Measurements from ENCODE around the gene TGFBI. TPM values are rescaled to one million over a fixed set of nuclear protein-coding genes. Genes with fewer than 3 reads are reported as not detected.

The TGFBI gene
- total and polyA plus RNA-seq, 8 donors = 3.7 to 50.1 (median 14.3) TPM

GRCh38 chr5:136006164-136006563 lies 22.6 kb upstream of the TGFBI start:
- Histone ChIP-seq H3K27me3 (no peaks in the 10 kb centered on the region), H3K27ac (no peak overlapping the region), H3K9me3 (no peaks in the 10 kb centered on the region), H3K36me3 (no peaks in the 10 kb centered on the region), H3K4me1 (no peaks in the 10 kb centered on the region), H3K4me3 (no peak overlapping the region)
- no peak for ATAC-seq
- DNase-seq = no peak
- intact Hi-C loops (cut with DNase I) = no loop called here
- WGBS, 2 donors = 65 to 69% methylated on average over 11 of the region's 11 CpGs
- no peak for FAIRE-seq
- no peak for TF ChIP-seq CTCF (IDR thresholded peaks at IDR 0.05)

DNA sequence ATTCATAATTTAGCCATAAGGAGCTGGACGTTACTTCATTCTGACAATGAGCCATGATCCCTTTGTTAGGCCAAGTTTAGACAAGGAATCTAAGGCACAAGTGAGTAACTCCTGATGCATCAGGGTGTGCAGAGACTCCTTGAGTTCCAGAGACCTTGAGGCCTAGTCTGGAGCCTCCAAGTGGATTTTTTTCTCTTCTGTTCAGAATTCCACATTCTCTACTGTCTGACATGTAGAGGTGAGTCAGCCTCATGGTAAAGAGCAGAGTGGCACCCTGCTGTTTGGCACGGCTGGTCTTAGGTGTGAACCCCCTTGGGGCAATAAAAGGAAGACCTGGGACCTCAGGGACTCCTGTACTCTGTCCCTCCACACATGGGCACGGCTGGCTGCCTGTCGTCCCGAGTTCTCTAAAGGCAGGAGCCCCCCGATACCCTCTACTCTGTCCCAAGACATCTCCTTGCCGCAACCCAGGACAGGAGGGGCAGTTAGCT lies 22.0 kb upstream of the TGFBI start:
- Histone ChIP-seq H3K27ac (no peak overlapping the region), H3K27me3 (no peaks in the 10 kb centered on the region), H3K9me3 (no peaks in the 10 kb centered on the region), H3K36me3 (no peaks in the 10 kb centered on the region), H3K4me3 (no peak overlapping the region), H3K4me1 (peaks cover 0 to 3% (median 0%) of the 10 kb centered on the region in 3 donors)
- no peak for DNase-seq
- no peak for TF ChIP-seq CTCF (IDR thresholded peaks at IDR 0.05)
- intact Hi-C loops (cut with DNase I) = no loop called here
- FAIRE-seq = no peak
- 82 to 88% methylated on average over 7 of the region's 7 CpGs for WGBS, 2 donors
- no peak for ATAC-seq

DNA sequence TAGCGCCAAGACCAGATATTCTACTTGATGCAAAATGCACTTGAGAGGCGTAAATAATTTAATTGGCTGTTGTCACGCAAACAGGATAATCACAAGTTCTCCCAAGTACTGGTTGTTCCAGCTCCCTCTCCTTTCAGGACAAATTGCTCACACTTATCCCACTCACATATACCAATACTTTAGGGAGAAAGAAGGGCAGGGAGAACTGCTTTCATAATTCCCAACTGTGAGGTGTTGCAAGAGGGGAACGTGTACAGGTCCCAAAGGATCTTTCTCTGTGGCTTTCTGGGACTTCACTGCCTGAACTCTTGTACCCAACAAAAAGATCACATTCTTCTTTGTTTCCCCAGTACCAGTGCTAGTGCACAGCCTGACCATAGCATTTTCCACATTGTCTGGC lies 21.5 kb upstream of the TGFBI start:
- WGBS, 2 donors = 73 to 95% methylated on average over 4 of the region's 4 CpGs
- DNase-seq = no peak

DNA sequence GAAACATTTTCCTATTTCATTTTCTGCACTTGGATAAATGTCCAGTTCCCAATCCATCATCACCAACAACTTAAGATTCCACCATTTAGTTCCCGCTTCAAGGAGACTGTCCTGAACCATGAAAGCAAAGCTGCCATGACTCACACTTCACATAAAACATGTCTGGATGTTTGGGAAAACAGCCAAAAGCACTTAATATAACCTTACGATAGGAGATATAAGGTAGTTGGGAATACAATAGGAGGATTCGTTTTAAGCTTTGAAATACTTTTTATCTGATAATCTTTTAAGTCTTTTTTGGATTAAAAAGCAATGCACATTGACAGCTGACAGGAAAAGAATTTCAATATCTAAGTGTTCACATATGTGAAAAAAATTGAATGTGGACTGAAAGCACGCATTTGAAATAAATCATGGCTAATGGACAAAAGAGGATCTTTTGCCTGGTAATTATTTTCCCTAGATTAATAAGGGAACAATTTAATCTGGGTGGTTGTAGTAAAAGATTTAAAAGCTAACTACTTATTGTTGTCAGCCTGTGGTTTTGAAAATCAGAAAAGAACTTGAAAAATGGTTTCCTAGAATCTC lies 17.3 kb upstream of the TGFBI start:
- 38 to 51% methylated on average over 4 of the region's 4 CpGs for WGBS, 2 donors
- ATAC-seq (peak in 2 of 4 donors; percentile 46 to 47), FAIRE-seq (no peak), DNase-seq (no peak)
- Histone ChIP-seq H3K27me3 (no peaks in the 10 kb centered on the region), H3K27ac (peak overlapping the region in 2 of 4 donors; percentile 48 to 59), H3K4me1 (peaks cover 0 to 16% (median 0%) of the 10 kb centered on the region in 3 donors), H3K9me3 (no peaks in the 10 kb centered on the region), H3K4me3 (no peak overlapping the region), H3K36me3 (no peaks in the 10 kb centered on the region)
- intact Hi-C loops (cut with DNase I) = no loop called here
- TF ChIP-seq CTCF (IDR thresholded peaks at IDR 0.05) = no peak

More for the DNA sequence above, 21.5 kb upstream of the TGFBI start:
- Histone ChIP-seq H3K36me3 (no peaks in the 10 kb centered on the region), H3K4me1 (peaks cover 0 to 8% (median 0%) of the 10 kb centered on the region in 3 donors), H3K9me3 (no peaks in the 10 kb centered on the region), H3K4me3 (no peak overlapping the region), H3K27ac (no peak overlapping the region), H3K27me3 (no peaks in the 10 kb centered on the region)
- intact Hi-C loops (cut with DNase I) = no loop called here
- ATAC-seq (peak in 1 of 4 donors; percentile 15), FAIRE-seq (no peak)
- no peak for TF ChIP-seq CTCF (IDR thresholded peaks at IDR 0.05)

Measured in pancreas (tissue), 10 donors.